Activated B cell treated with CpG ODN at 0.5 μM for 24 hours (primary cell): ENCODE measurements around the gene GKAP1. TPM values are rescaled to one million over a fixed set of nuclear protein-coding genes. Genes with fewer than 3 reads are reported as not detected.
"Not testable (repeated sequence)": the region's sequence is repeated elsewhere in the genome, so short reads cannot be mapped to it uniquely, and the experiment has no call there.

Experiments used
- ATAC-seq: fragments of 200-7000 bp; cut with Tn5 transposase; one replicate; pipeline ENCODE4 v1.10.0; 2021; ENCODE audit warnings: low read depth, mild to moderate bottlenecking, moderate library complexity
- CTCF ChIA-PET: fragments of 350-600 bp; sonication (Branson Sonifier 250); formaldehyde crosslinking; loops from one replicate; lab custom pipeline; 2021; ENCODE audit warnings: antibody characterized with exemption; lab: Charles Lee
- POLR2A ChIA-PET: fragments of 350-600 bp; sonication (Branson Sonifier 250); formaldehyde crosslinking; loops from one replicate; lab custom pipeline; 2021; ENCODE audit warnings: antibody characterized with exemption; lab: Charles Lee
- DNase-seq: peaks from one replicate; pipeline ENCODE4 v3.0.0; 2022
- H3K27ac Mint-ChIP-seq: one replicate; pipeline ENCODE4 v1.8.0; 2020; ENCODE audit warnings: mixed read lengths
- H3K27me3 Mint-ChIP-seq: one replicate; pipeline ENCODE4 v1.8.0; 2021; ENCODE audit warnings: mixed read lengths
- H3K36me3 Mint-ChIP-seq: one replicate; pipeline ENCODE4 v1.8.0; 2021; ENCODE audit warnings: low read depth, mixed read lengths
- H3K4me1 Mint-ChIP-seq: one replicate; pipeline ENCODE4 v1.8.0; 2021; ENCODE audit warnings: mixed read lengths
- H3K4me3 Mint-ChIP-seq: one replicate; pipeline ENCODE4 v1.8.0; 2020; ENCODE audit warnings: mild to moderate bottlenecking, mixed read lengths
- H3K9me3 Mint-ChIP-seq: one replicate; pipeline ENCODE4 v1.8.0; 2020; ENCODE audit warnings: mixed read lengths
- intact Hi-C: fragments of 100-400 bp; cut with micrococcal nuclease; formaldehyde crosslinking; loops from one replicate; pipeline ENCODE4 v1.15.1; 2024
- total RNA-seq: library from RNA; stranded (reverse); gene quantifications from 2 replicates; pipeline ENCODE4 v1.2.3, GENCODE V29; 2022
- TF ChIP-seq, protein P1 (sequence below): fragments of 200-600 bp; IDR thresholded peaks from one replicate; pipeline ENCODE4 v1.8.0; 2022; ENCODE audit warnings: antibody characterized with exemption, mild to moderate bottlenecking

Gene GKAP1
- total RNA-seq, 1 donor from 2014 or later = 4.3 TPM

DNA sequence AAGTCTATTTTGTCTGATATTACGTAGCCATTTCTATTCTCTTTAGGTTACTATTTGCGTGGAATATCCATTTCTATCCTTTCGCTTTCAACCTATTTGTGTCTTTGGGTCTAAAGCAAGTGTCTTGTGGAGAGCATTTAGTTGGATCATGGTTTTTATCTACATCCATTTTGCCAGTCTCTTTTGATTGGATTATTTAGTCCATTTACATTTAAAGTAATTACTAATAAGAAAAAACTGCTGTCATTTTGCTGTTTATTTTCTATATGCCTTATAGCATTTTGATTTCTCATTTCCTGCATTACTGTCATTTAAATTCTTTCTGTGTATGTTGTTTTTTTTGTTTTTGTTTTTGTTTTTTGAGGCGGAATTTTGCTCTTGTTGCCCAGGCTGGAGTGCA, 83.8 kb downstream of the GKAP1 start:
- DNase-seq (no peak), ATAC-seq (no peak)
- peaks cover 8% of the 10 kb centered on the region for H3K9me3 Mint-ChIP-seq
- intact Hi-C loops = no loop called here
- no peak overlapping the region for H3K27ac Mint-ChIP-seq
- POLR2A ChIA-PET = no interaction called here
- H3K4me3 Mint-ChIP-seq = no peak overlapping the region
- peaks cover 9% of the 10 kb centered on the region for H3K36me3 Mint-ChIP-seq
- H3K4me1 Mint-ChIP-seq = no peaks in the 10 kb centered on the region
- H3K27me3 Mint-ChIP-seq = no peaks in the 10 kb centered on the region
- TF ChIP-seq, protein P1, sequence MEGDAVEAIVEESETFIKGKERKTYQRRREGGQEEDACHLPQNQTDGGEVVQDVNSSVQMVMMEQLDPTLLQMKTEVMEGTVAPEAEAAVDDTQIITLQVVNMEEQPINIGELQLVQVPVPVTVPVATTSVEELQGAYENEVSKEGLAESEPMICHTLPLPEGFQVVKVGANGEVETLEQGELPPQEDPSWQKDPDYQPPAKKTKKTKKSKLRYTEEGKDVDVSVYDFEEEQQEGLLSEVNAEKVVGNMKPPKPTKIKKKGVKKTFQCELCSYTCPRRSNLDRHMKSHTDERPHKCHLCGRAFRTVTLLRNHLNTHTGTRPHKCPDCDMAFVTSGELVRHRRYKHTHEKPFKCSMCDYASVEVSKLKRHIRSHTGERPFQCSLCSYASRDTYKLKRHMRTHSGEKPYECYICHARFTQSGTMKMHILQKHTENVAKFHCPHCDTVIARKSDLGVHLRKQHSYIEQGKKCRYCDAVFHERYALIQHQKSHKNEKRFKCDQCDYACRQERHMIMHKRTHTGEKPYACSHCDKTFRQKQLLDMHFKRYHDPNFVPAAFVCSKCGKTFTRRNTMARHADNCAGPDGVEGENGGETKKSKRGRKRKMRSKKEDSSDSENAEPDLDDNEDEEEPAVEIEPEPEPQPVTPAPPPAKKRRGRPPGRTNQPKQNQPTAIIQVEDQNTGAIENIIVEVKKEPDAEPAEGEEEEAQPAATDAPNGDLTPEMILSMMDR = no peak
- CTCF ChIA-PET = no interaction called here

DNA sequence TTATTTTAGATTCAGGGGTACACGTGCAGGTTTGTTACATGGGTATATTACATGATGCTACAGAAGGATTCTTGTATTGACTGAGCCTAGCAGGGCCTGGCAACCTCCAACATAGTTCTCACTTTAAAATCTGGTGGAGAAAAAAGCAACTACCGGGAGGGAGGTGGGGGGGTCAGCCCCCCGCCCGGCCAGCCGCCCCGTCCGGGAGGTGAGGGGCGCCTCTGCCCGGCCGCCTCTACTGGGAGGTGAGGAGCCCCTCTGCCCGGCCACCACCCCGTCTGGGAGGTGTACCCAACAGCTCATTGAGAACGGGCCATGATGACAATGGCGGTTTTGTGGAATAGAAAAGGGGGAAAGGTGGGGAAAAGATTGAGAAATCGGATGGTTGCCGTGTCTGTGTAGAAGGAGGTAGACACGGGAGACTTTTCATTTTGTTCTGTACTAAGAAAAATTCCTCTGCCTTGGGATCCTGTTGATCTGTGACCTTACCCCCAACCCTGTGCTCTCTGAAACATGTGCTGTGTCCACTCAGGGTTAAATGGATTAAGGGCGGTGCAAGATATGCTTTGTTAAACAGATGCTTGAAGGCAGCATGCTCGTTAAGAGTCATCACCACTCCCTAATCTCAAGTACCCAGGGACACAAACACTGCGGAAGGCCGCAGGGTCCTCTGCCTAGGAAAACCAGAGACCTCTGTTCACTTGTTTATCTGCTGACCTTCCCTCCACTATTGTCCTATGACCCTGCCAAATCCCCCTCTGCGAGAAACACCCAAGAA, 88.8 kb downstream of the GKAP1 start:
- CTCF ChIA-PET, ATAC-seq, H3K9me3 Mint-ChIP-seq, POLR2A ChIA-PET, DNase-seq, intact Hi-C loops, H3K4me3 Mint-ChIP-seq, H3K36me3 Mint-ChIP-seq, H3K4me1 Mint-ChIP-seq, H3K27me3 Mint-ChIP-seq, H3K27ac Mint-ChIP-seq: not testable (repeated sequence)

DNA sequence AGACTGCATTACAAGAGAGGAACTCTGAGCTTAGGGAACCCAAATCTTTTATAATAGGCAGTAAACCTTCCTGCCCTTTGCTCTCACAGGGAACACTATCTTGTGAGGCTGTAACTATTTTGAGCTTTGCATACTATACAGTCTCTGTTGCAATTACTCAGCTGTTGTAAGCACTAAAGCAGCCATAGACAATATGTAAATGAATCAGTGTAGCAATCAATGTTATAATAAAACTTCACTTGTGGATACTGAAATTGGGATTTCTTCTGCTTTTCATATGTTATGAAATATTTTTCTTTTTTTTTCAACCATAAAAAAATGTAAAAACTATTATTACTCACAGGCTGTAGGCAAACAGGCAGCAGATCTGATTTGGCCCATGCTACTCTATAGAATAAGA, 93.1 kb downstream of the GKAP1 start:
- POLR2A ChIA-PET = no interaction called here
- intact Hi-C loops = no loop called here
- CTCF ChIA-PET = no interaction called here

DNA sequence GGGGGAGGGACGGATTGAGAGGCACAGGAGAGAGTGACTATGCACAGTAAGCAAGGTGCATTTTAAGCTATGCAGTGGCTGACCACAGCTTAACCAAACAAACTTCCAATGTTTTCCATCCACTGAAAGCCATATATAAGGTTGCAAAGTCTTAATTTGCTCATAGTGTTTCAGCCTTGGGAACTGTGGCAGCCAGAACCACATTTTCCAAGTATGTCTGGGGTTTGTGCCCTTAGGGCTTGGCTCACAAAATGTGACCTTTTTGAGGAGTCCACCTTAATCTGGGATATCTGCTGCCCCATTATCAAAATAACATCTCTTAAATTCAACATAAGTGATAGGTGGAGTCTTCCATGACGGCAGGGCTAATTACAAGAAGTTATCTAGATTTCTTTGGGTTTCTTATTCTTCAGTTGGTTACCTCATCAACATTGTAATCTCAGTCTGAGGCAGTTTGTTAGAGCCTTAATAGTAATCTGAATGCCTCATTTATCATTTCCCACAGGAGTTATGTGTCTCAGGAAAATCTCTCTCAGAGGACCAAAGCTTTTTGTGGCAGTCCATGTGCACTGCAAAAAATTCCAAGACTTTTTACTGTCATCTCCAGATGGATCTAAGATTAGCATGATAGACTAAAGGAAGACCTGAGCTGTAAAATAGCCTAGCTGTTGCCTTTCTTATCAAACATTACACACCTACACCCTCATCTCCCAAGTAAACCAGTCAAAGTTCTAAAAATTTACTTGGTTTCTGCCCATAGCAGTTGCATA, 94.7 kb downstream of the GKAP1 start:
- Mint-ChIP-seq H3K36me3 (peaks cover 2% of the 10 kb centered on the region), H3K27ac (no peak overlapping the region), H3K4me3 (no peak overlapping the region), H3K4me1 (no peaks in the 10 kb centered on the region), H3K9me3 (peaks cover 5% of the 10 kb centered on the region), H3K27me3 (no peaks in the 10 kb centered on the region)
- TF ChIP-seq, protein P1 = no peak
- ChIA-PET POLR2A (no interaction called here), CTCF (no interaction called here)
- intact Hi-C loops = no loop called here
- DNase-seq (no peak), ATAC-seq (no peak)

More for the DNA sequence above, 93.1 kb downstream of the GKAP1 start:
- ATAC-seq (no peak), DNase-seq (no peak)
- TF ChIP-seq, protein P1 = no peak
- peaks cover 5% of the 10 kb centered on the region for H3K9me3 Mint-ChIP-seq
- H3K27ac Mint-ChIP-seq = no peak overlapping the region
- peaks cover 2% of the 10 kb centered on the region for H3K36me3 Mint-ChIP-seq
- H3K27me3 Mint-ChIP-seq = no peaks in the 10 kb centered on the region
- H3K4me1 Mint-ChIP-seq = no peaks in the 10 kb centered on the region
- no peak overlapping the region for H3K4me3 Mint-ChIP-seq

DNA sequence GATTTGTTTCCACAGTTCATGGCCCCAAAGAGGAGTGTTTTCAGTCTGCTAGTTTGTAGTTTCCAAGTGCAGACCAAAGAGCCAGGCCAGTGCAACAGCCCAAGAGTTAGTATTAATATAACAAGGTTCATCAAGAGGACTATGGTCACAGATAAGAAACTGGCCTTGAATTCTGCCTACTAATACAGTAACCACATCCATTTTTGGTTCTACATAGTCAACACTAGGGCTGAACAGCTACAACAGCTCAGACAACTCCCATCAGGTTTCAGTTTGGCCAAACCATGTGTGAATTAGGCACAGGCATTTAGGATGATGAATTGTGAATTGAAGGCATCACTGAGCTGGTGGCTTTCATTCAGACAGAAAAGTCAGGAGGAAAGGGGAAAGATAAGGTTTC, 96.1 kb downstream of the GKAP1 start:
- Mint-ChIP-seq H3K4me3 (no peak overlapping the region), H3K27ac (no peak overlapping the region), H3K9me3 (peaks cover 5% of the 10 kb centered on the region), H3K36me3 (peaks cover 2% of the 10 kb centered on the region), H3K4me1 (no peaks in the 10 kb centered on the region), H3K27me3 (no peaks in the 10 kb centered on the region)
- intact Hi-C loops = no loop called here
- ATAC-seq = no peak
- ChIA-PET POLR2A (no interaction called here), CTCF (no interaction called here)
- TF ChIP-seq, protein P1 = no peak
- DNase-seq = no peak
